SK-MEL-5 (cell line): Measurements from ENCODE around the gene NR2C2AP. TPM values are rescaled to one million over a fixed set of nuclear protein-coding genes. Genes with fewer than 3 reads are reported as not detected.
"Not testable (repeated sequence)": the region's sequence is repeated elsewhere in the genome, so short reads cannot be mapped to it uniquely, and the experiment has no call there.

Experiments
- DNase-seq: peaks from one replicate; pipeline ENCODE4 v3.0.0-alpha.2; 2016; ENCODE audit warnings: low read depth, low spot score
- in situ Hi-C: cut with HindIII; loops from 2 replicates; pipeline ENCODE4 v1.10.0; 2016; ENCODE audit warnings: low sequenced_read_pairs, high pct_unique_total_duplicates, low pct_unique_long_range_greater_than_20kb
- total RNA-seq: library from RNA; depleted of rRNA; stranded (reverse); fragments of >200 nt; shearing (Covaris generic); gene quantifications from 2 replicates; pipeline ENCODE4 v1.2.3, GENCODE V29; 2014

The NR2C2AP gene
- total RNA-seq, 1 experiment from 2014 or later: 20.4 TPM

DNA sequence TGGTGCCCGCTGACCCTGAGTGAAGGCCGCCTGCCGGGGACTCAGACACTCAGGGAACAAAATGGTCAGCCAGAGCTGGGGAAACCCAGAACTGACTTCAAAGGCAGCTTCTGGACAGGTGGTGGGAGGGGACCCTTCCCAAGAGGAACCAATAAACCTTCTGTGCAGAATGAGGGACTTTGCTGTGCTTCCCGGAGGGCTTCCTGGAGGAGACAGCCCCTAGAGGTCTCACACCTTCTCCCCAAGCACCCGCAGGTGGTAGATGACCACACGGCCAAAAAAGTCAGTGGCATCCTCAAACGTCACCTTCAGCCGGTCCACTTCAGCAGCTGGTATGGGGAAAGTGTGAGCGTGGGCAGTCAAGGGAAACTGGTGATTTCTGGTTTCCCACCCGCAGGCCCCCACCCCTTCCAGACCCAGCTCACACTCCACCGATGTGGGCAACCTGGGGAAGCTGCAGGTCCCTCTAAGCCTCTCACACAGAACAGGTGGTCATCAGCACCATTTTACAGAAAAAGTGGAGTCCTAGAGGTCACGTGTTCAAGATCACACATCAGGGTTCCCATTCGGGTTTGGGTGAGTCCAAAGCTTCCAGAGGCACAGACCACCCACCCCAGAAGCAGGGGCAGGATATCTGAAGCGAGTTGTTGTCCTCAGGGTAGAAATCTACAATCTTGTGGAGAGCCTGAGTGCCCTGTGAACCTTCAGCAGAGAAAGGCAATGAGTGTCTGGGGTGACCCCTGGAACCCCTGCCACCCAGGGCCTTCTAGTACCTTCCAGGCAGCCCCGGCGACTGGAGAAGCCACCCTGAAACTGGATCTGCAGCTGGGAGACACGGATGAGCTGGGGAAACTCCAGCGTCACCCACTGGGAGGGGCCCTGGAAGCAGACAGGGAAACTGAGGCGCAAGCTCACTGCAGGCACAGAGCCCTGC lies 1.2 kb downstream of the NR2C2AP start:
- in situ Hi-C loops: no loop called here
- no peak for DNase-seq

DNA sequence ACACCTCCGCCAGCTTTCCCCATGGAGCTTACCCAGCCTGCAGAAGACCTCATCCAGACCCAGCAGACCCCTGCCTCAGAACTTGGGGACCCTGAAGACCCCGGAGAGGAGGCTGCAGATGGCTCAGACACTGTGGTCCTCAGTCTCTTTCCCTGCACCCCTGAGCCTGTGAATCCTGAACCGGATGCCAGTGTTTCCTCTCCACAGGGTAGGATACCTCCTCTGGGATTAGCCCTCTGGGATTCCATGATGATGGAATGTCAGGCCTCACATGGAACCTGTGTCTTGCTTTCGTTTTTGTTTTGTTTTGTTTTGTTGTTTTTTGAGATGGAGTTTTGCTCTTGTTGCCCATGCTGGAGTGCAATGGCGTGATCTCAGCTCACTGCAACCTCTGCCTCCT lies 9.3 kb downstream of the NR2C2AP start:
- no peak for DNase-seq
- in situ Hi-C loops: no loop called here

DNA sequence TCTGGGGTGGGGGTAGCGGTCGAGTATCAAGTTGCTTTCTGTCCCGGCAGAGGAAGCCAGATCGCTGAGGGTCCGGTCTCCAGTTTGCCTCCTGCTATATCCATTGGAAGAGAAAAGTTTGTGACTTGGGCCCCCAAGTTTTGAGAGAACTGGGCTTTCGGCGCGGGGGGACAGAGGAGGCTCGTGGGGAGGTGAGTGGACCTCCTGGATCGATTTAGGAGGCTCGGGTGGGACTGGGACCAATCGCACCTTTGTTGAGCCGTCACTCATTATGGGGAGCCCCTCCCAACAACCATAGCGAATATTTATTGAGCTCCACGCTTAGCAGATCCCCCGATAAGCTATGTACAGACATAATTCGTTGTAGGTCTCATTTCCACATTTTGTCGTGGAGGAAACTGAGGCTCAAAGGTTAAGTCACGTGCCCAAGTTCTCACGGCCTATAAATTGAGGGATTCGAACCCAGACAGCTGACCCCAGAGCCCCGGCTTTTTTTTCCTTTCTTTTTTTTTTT lies 10.2 kb downstream of the NR2C2AP start:
- in situ Hi-C loops: no loop called here
- DNase-seq: no peak

DNA sequence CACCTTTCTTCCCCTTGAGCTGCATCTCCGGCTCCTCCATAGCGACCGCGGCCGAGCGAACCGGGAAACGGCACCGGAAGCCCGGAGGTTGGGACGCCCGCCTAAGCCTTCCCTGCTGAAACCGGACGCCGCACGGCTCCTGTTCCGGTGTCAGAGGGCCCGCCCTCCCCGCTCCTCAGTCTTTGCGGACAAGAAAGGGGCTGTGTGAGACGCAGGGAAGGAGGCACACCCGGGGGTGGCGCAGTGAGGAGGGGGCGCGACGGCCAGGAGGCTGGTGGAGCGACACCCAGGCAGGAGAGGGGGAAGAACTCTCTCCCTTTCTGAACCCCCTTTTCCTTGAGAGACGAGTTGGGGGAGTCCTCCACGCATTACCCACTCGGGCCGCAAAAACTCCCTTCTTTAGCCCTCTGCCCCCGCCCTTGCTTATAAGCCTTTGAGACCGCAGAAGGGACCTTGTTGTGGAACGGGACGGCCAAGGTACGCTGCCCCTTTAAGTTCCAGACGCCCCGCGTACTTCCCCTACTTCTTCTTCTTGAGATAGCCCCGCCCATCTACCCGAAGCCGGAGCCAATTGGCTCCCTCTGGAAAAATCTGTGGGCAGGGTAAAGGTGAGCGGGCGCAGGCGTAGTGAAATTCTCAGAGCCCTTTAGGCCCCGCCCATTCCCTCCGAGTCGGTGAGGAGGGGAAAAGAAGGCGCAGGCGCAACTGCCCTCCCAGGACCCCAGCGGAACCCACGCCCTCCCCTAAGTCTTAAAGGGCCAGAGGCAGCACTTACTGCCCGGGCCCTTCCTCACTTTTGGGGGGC lies 10.9 kb downstream of the NR2C2AP start, which contains the start of the genes BORCS8 and RFXANK:
BORCS8 (minus strand) TSS at position 75 of the 805 bp plus-strand sequence; CDS start at position 40, 35 bp downstream.
RFXANK (plus strand) TSS at position 181 of the 805 bp plus-strand sequence. CDS start 1,689 bp downstream, outside the sequence.
- in situ Hi-C loops: no loop called here
- DNase-seq: peak; percentile 98

DNA sequence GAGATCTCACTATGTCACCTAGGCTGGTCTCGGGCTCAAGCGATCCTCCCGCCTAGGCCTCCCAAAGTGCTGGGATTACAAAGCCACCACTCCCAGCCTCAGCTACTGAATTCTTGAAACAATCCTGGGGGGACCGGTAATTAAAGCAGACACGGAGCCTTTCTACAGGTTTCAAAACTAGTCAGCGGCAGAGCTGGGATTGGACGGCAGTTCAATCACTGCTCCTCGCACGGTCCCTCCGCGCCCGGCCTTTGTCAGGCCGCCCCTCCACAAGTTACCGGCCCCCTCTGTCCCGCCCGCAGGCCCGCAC lies 11.5 kb downstream of the NR2C2AP start:
- no peak for DNase-seq
- in situ Hi-C loops: no loop called here

DNA sequence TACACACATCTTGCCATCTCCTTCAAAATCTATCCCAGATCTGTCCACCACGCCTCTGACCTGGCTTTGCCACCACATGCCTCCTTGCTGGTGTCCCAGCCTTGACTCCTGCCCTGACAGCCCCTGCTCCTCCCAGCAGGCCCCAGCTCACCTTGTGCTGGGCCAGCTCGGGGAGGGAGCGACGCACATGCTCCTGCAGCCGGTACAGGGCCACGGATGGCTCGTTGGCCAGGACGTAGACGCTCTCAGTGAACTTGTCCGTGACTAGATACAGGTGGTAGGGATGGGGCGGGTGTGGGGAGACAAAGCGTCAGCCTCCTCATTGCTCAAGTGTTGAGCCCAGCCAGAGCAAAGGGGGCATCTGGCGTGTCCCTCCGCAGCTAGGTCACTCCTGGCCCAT lies 16.5 kb downstream of the NR2C2AP start:
- no peak for DNase-seq
- in situ Hi-C loops: no loop called here

DNA sequence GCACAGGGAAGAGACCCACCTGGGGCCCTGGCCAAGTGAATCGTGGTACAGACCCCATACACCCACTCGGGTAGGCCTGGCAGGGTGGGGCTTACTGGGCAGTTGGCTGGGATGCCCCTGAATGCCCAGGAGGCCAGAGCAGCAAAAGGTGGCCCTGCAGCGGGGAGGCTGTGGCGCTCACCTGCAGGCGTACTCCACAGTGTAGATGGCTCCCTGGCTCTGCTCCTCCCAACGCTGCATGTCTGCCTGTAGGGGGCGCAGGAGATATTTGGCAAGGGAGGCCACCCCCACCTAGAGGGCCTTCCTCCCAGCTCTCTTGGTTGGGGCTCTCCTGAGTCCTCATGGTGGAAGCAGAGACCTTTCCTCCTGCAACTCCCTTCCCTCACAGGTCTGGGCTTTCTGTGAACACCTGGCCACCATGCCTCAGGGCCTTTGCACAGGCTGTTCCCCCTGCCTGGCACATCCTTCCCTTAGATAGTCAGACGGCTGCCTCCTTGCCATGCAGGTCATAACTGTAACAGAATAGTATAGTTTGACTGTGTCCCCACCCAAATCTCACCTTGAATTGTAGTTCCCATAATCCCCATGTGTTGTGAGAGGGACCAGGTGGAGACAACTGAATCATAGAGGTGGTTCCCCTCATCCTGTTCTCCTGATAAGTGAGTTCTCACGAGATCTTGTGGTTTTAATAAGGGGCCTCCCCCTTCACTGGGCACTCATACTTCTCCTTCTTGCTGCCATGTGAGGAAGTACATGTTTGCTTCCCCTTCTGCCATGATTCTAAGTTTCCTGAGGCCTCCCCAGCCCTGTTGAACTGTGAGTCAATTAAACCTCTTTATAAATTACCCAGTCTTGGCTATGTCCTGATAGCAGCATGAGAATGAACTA lies 17.1 kb downstream of the NR2C2AP start:
- in situ Hi-C loops: no loop called here
- peak; percentile 66 for DNase-seq

DNA sequence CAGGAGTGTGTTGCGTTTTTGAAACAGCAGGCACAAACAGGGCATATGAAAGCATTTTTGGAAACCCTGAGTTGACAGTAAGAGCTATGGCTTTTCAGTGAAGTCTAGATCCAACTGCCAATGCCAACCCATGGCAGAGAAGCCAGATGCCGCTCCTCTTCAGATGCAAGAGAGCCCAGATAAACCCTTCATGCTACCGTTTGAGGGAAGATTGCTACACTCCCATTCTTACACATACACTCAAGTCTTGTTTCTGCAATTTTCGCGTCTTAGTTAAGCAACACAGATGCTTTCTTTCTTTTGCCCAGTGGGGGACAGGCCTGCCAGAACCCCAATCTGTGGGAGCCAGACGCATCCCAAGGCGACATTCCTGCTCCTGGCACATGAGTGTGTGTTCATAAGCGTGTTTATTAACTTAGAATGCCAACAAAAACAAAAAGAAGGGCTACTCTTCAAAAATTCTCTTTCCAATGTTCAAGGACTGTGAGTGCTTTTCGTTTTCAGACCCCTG lies 21.7 kb downstream of the NR2C2AP start:
- DNase-seq: no peak
- in situ Hi-C loops: no loop called here

DNA sequence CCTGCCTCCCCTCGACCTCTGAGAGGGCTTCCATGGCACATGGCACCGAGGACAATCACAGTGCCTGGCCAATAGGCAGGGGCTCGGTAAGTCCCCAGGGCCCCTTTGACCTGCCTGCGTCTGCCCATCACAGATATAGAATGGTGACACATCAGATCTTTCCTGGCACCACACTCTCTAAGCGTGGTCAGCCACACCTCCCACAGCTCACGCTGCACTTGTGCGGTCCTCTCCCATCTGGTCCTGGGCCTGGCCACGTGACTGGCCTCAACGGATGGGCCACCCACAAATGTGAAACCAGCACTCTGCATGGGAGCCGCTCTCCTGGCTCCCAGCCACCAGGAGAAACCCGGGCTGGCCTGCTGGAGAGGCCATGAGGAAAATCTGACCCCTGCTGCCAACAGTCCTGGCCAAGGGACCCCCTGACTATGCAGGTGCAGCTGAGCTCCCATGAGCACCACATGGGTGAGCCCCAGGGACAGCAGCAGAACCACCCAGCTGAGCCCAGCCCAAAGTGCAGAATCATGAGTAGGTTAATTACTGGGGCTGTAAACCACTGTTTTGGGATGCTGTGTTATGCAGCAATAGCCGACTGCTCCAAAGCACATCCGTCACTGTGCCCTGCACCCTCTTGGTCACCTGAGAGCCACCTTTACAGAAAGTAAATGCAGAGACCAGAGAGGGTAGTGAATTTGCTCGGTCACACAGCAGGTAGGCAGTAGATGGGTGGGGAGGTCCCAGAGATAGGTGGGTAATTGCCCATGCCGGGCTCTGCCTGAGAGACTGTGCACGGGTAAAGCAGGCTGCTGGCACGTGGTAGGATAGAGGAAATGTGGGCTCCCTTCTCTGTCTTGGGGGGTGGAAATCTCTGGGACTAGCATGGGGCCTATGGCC lies 23.4 kb downstream of the NR2C2AP start:
- in situ Hi-C loops: no loop called here
- DNase-seq: no peak

DNA sequence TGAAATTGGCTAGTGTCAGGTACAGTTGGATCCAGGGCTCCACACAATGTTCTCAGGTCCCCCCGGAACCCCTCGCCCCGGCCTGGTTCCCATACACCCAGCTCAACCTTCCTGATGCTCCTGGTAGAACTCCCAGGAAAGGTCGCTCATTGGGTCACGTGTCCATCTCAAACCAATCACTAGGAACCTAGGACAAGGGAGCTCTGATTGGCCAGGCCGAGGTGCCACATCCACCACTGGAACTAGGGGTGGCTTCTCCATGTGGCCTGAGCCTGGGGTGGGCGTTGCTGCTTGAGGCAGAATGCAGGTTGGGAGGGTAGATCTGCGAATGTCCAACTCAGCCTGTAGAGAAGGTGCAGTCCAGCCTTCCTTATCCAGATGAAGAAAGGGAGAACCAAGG lies 26.3 kb downstream of the NR2C2AP start:
- peak; percentile 30 for DNase-seq
- in situ Hi-C loops: no loop called here

DNA sequence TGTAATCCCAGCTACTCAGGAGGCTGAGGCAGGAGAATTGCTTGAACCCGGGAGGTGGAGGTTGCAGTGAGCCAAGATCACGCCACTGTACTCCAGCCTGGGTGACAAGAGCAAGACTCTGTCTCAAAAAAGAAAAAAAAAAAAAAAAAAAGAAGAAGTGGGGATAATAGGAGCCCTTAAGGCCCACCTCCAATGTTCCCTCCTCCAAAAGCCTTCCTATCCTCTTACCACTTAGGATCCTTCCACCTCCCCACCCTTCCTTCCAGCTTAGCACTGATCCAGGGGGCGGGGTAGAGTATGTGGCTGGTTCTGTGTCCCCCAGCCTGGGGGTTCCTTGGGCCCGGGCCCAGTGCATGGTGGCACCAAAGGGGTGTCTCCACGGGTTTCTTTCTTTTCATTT lies 30.0 kb downstream of the NR2C2AP start:
- in situ Hi-C loops, DNase-seq: not testable (repeated sequence)

DNA sequence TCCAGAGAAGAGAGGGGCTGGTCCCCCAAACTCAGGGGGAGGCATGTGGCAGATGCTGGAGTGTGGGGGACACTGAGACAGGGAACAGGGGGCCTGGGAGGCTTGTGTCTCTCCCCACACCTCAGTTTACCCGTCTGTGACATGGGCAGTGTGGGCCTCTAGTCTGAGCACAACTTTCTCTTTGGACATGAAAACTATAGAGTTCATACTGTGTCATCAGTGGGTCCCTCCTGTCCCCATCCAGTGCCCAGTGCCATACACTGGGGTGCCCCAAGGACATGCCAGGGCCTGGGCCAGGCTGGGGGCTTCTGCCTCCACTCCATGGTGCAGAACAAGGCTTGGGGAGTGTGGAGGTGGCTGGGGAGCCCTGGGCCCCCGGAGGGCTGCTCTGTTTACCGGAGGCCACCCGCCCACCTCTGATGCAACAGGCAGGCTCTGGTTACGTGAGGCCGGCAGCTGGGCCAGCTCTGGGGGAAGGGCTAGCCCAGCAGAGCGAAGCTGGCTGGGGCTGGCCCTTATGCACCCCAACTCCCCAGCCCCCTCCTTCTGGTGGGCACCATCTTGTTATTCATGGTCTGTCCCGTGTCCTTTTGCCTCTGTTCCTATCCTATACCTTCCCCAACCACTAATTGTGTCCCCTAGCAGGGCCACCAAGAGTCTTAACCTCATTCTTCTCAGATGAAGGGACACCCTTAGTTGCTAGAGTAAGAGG lies 31.2 kb downstream of the NR2C2AP start:
- in situ Hi-C loops: no loop called here
- DNase-seq: no peak

DNA sequence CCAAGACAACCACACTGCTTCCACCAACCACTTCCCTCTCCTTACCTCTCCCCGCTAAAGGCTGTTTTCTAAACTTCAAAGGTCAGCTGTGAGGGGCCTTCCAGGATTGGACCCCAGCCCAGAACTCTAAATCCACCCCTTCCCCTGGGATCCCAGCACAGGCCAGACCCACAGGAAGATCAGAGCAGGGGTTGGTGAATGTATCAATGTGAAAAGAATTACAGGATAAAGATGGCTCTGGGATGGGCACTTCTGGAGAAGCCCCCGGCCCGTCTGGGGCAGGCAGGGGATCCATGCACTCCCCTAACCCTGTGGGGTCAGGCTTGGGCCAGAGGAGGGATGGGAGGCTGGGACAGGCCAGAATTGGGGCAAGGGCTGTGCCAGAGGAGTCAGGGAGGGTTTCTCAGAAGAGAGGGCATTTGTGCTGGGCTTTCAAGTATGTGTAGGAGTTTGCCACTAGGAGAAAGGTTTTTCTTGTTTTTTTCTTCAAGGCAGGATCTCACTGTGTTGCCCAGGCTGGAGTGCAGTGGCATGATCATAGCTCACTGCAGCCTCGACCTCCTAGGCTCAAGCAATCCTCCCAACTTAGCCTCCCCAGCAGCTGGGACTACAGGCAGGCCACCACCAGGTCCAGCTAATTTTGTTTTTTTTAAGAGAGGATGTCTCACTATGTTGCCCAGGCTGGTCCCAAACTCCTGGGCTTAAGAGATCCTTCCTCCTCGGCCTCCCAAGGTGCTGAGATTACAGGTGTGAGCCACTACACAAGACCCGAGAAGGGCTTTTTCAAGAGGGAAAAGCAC lies 32.1 kb downstream of the NR2C2AP start:
- no peak for DNase-seq
- in situ Hi-C loops: no loop called here

DNA sequence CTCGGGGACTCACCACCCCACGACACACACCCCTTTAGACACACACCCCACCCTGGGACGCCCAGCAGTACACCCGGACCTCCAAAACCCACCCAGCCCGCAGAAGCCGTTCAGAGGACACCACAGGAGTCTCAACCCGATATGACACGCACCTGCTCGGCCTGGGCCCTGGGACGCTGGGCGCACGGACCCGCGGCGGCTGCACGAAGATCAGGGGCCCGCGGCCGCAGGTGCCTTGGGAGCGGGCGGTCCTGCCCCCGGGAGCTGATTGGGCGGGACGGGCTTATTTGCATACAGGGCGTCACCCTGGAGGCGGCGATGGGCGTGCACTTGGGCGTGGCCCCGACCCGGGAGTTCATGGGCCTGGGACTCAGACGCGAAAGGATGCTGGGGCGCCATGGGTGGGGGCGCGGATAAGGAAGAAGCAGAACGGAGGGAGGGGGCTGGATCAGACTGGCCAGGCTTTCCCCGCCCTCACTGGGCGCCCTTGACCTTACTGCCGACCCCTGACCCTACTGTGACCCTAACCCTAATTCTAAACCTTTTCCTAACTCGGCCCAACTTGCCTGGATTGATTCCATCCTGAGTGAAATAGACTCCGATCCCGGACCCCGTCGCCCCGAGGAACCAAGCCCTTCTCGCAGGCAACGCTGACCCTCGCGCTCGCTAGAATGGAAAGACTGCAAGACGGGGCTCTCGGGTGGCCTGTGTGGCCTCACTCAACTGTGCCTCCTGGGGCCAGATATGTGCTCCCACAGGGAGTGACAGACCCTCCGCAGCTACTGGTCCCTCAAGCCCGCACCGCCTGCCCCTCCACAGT lies 33.0 kb downstream of the NR2C2AP start, which contains the start of gene MEF2B:
MEF2B (minus strand) TSS at position 211 of the 820 bp plus-strand sequence. CDS start 19,528 bp downstream, outside the sequence.
- peak; percentile 28 for DNase-seq
- in situ Hi-C loops: no loop called here
